Mesothelial cell of epicardium (in vitro differentiated cells): ENCODE results near the gene GTF3C1. TPM values are rescaled to one million over a fixed set of nuclear protein-coding genes. Genes with fewer than 3 reads are reported as not detected.

Source experiments
- DNase-seq, 2 experiments: peaks; one replicate each; pipeline ENCODE4 v3.0.0; 2021; ENCODE audit warnings: low spot score in 2 of 2; ENCODE audit not compliant: unreplicated experiment in 2 of 2
- H3K27ac Mint-ChIP-seq: 2 replicates; pipeline ENCODE4 v1.8.0; 2021; ENCODE audit warnings: mixed read lengths
- H3K27me3 Mint-ChIP-seq: 2 replicates; pipeline ENCODE4 v1.8.0; 2021; ENCODE audit warnings: low read depth, mixed read lengths
- H3K36me3 Mint-ChIP-seq: 2 replicates; pipeline ENCODE4 v1.8.0; 2021; ENCODE audit warnings: mixed read lengths
- H3K4me1 Mint-ChIP-seq: 2 replicates; pipeline ENCODE4 v1.8.0; 2021; ENCODE audit warnings: mixed read lengths
- H3K4me3 Mint-ChIP-seq: 2 replicates; pipeline ENCODE4 v1.8.0; 2021; ENCODE audit warnings: mild to moderate bottlenecking, moderate library complexity, mixed read lengths
- H3K9me3 Mint-ChIP-seq: 2 replicates; pipeline ENCODE4 v1.8.0; 2021; ENCODE audit warnings: mixed read lengths
- total RNA-seq: library from RNA; stranded (reverse); gene quantifications from 3 replicates; pipeline ENCODE4 v1.2.1, GENCODE V29; 2021
- TF ChIP-seq, protein P1 (sequence below): fragments of 200-600 bp; sonication (generic); IDR thresholded peaks from one replicate; pipeline ENCODE4 v1.5.0; 2021; ENCODE audit warnings: antibody characterized with exemption; ENCODE audit not compliant: unreplicated experiment

Gene GTF3C1
- total RNA-seq, 1 donor from 2014 or later: 131 TPM

DNA sequence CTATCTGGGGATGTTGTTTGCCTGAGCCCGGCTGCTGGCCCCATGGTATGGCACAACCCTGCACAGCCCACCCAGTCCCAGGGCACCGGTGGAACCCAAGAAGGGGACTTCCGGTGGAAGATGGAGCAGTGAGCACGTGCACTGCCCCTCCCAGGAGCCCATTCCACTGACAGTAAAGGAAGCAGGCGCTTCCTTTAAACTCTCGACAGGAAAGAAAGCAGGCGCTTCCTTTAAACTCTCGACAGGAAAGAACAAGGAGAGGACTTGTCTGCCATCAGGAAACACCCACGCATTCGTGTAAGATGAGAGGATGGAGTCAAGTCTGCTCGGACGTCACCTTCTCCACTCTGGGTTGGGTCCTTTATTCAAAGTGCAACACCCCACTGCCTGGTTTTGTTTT lies 94.0 kb downstream of the GTF3C1 start:
- Mint-ChIP-seq H3K36me3 (peaks cover 6% of the 10 kb centered on the region), H3K27ac (no peak overlapping the region), H3K4me3 (no peak overlapping the region), H3K9me3 (peaks cover 3% of the 10 kb centered on the region), H3K4me1 (peaks cover 6% of the 10 kb centered on the region), H3K27me3 (no peaks in the 10 kb centered on the region)
- TF ChIP-seq, protein P1, sequence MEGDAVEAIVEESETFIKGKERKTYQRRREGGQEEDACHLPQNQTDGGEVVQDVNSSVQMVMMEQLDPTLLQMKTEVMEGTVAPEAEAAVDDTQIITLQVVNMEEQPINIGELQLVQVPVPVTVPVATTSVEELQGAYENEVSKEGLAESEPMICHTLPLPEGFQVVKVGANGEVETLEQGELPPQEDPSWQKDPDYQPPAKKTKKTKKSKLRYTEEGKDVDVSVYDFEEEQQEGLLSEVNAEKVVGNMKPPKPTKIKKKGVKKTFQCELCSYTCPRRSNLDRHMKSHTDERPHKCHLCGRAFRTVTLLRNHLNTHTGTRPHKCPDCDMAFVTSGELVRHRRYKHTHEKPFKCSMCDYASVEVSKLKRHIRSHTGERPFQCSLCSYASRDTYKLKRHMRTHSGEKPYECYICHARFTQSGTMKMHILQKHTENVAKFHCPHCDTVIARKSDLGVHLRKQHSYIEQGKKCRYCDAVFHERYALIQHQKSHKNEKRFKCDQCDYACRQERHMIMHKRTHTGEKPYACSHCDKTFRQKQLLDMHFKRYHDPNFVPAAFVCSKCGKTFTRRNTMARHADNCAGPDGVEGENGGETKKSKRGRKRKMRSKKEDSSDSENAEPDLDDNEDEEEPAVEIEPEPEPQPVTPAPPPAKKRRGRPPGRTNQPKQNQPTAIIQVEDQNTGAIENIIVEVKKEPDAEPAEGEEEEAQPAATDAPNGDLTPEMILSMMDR: no peak
- DNase-seq: no peak

DNA sequence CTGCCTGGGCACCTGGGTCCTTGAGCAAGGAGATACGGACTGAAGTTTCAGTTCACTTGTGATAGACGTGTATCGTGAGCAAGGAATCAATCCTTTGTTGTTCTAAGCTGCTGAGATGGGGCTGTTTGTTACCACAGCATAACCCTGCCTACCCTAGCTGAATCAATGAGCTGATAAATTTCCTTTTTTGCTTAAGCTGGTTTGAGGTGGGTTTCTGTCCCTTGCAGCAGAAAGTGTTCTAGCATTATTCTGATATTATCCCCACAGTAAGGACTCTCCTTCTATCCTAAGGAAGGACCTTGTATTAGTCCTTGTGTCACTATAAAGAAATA lies 96.3 kb downstream of the GTF3C1 start:
- Mint-ChIP-seq H3K4me3 (no peak overlapping the region), H3K27ac (no peak overlapping the region), H3K36me3 (no peaks in the 10 kb centered on the region), H3K27me3 (no peaks in the 10 kb centered on the region), H3K9me3 (peaks cover 3% of the 10 kb centered on the region), H3K4me1 (peaks cover 10% of the 10 kb centered on the region)
- DNase-seq: no peak
- TF ChIP-seq, protein P1: no peak

DNA sequence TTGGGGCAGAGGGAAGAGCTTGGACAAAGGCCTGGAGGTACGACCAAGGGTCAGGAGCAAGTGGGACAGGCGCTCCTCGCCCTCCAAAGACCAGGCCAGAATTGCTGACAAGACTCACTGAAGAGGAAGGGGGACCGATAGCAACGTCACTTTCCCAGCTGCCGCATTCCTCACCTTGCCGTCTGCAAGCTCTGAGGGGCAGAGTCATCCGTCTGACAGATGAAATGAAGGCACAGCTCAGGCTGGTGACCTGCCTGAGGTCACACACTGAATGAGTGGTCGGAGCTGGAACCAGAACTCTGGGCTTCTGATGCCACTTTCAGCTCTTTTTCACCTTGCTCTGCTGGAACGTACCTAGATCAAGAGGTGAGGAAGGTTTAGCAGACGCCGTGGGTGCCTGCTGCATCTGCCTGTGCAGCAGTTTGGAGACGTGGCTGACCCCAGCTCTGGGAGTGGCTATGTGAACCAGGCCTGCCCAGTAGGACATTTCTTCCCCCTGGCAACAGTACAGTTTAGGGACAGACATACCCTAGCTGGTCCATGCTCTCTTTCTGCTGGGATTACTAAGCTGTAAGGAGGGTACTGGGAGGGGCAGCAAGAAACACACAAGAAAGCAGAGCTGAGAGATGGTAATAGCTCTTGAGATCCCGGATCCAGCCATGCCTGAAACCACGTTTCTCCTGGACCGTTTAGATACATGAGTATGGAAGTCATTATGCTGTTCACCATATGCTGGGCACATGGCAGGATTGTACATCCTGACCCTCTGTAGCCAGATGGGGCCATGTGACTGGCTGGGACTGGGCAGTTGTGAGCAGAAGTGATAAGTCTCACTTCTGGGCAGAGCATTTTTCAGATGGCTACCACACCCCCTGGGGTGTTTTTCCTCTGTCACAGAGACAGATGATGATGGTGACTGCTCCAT lies 96.9 kb downstream of the GTF3C1 start:
- Mint-ChIP-seq H3K4me3 (no peak overlapping the region), H3K27me3 (no peaks in the 10 kb centered on the region), H3K27ac (no peak overlapping the region), H3K4me1 (peaks cover 6% of the 10 kb centered on the region), H3K9me3 (peaks cover 3% of the 10 kb centered on the region), H3K36me3 (no peaks in the 10 kb centered on the region)
- TF ChIP-seq, protein P1: no peak
- no peak for DNase-seq

DNA sequence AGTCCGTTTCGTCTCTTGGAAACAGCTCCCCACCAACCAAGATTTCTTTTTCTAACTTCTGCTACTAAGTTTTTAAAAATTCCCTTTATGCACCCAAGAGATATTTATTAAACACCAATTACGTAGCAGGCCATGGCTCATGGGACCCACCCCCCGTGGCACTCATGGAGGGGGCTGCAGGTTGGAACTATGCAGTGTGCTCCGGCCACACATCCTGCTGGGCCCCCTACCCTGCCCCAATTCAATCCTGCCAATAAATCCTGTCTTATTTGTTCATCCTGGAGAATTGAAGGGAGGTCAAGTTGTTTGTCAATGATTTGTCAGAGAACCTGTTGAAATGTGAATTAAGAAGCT lies 99.5 kb downstream of the GTF3C1 start:
- no peak for DNase-seq
- TF ChIP-seq, protein P1: no peak
- Mint-ChIP-seq H3K9me3 (peaks cover 5% of the 10 kb centered on the region), H3K4me1 (peaks cover 3% of the 10 kb centered on the region), H3K4me3 (no peak overlapping the region), H3K27me3 (no peaks in the 10 kb centered on the region), H3K27ac (no peak overlapping the region), H3K36me3 (no peaks in the 10 kb centered on the region)

DNA sequence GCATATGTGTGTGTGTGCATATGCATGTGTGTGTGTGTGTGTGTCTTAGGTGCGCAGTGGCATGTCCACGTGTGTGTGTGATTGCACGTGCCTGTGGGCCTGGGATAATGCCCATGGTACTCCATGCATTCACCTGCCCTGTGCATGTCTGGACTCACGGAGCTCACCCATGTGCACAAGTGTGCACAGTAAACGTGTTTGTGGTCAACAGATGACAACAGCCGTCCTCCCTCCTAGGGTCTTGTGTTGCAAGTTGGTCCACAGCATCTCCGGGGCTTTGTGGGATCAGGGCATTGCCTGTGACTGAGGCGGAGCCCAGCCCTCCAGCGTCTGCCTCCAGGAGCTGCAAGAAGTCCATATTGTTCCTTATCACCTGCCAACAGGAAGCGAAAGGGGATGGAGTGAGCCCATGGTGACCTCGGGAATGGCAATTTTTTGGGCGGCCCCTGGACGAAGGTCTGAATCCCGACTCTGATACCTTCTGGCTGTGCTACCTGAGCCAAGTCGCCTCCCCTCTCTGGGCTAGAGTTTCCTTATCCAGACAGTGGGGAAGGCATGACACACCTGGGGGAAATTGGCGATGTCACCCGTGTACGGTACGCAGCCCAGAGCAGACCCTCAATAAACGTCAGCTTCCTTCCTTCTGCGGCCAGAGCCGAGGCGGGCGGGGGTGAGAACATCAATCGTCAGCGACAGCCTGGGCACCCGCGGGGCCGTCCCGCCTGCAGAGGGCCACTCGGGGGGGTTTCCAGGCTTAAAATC lies 100.1 kb downstream of the GTF3C1 start:
- Mint-ChIP-seq H3K4me3 (no peak overlapping the region), H3K9me3 (peaks cover 10% of the 10 kb centered on the region), H3K4me1 (peaks cover 3% of the 10 kb centered on the region), H3K36me3 (no peaks in the 10 kb centered on the region), H3K27me3 (no peaks in the 10 kb centered on the region), H3K27ac (no peak overlapping the region)
- TF ChIP-seq, protein P1: no peak
- no peak for DNase-seq
